IPS-15b (cell line): ENCODE measurements around the gene KARS1.
A peak's percentile ranks its signal among the peaks of the same experiment; 100 is the strongest.
"Not testable (repeated sequence)": the region's sequence is repeated elsewhere in the genome, so short reads cannot be mapped to it uniquely, and the experiment has no call there.

Source experiments
- H3K27me3 ChIP-seq: one replicate; pipeline ENCODE4 v1.6.1; 2013; ENCODE audit warnings: low read length; ENCODE audit not compliant: control insufficient read depth, insufficient read depth
- H3K36me3 ChIP-seq: one replicate; pipeline ENCODE4 v1.6.1; 2013; ENCODE audit warnings: low read length; ENCODE audit not compliant: control insufficient read depth, insufficient read depth
- H3K4me1 ChIP-seq: one replicate; pipeline ENCODE4 v1.6.1; 2013; ENCODE audit warnings: mild to moderate bottlenecking, low read length; ENCODE audit not compliant: control insufficient read depth, insufficient read depth
- H3K4me3 ChIP-seq: one replicate; pipeline ENCODE4 v1.5.1; 2013; ENCODE audit warnings: low read depth, low read length
- H3K9ac ChIP-seq: one replicate; pipeline ENCODE4 v1.6.1; 2013; ENCODE audit warnings: low read depth, mild to moderate bottlenecking, low read length
- H3K9me3 ChIP-seq: one replicate; pipeline ENCODE4 v1.6.1; 2013; ENCODE audit warnings: mild to moderate bottlenecking, low read length; ENCODE audit not compliant: control insufficient read depth, insufficient read depth

Gene KARS1

DNA sequence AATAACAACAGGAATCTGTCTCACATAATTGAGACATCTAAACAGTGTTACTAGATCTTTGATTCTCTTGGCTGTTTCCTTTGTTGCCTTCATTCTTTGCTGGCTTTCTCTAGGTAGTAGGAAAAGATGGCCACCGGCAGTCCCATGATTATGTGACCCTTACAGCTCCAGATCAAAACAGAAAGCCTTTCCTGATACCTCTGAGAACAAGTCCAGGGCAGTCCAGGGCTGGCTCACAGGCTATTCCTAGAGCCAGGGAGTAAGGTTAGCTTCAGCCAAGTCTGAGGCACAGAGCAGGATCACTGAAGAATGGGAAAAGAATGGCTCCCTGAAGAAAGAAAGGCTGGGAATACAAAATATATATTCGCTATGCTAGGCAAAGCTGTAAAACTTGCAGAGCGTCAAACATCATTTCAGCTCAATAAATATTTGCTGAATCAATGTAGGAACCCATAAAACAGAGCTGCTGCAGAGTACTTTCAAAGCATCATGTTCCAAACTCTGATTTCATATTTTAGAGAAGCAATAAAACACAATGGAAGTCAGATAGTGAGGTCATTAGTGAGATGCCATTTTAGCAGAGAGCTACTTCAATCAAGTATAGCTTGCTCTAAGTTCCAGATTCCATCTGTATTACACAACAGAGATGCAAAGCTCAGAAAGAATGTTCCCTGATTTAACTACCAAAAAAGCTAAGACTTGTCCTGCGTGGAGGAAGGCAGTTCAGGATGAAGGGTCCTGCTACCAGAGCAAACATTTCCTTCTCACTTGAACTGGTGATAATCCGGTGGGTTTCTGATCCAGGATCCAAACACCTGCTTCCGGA, 47.8 kb downstream of the KARS1 start:
- Histone ChIP-seq H3K9ac (no peak overlapping the region), H3K27me3 (no peaks in the 10 kb centered on the region), H3K36me3 (peaks cover 17% of the 10 kb centered on the region), H3K4me3 (no peak overlapping the region), H3K9me3 (no peaks in the 10 kb centered on the region), H3K4me1 (peaks cover 6% of the 10 kb centered on the region)

DNA sequence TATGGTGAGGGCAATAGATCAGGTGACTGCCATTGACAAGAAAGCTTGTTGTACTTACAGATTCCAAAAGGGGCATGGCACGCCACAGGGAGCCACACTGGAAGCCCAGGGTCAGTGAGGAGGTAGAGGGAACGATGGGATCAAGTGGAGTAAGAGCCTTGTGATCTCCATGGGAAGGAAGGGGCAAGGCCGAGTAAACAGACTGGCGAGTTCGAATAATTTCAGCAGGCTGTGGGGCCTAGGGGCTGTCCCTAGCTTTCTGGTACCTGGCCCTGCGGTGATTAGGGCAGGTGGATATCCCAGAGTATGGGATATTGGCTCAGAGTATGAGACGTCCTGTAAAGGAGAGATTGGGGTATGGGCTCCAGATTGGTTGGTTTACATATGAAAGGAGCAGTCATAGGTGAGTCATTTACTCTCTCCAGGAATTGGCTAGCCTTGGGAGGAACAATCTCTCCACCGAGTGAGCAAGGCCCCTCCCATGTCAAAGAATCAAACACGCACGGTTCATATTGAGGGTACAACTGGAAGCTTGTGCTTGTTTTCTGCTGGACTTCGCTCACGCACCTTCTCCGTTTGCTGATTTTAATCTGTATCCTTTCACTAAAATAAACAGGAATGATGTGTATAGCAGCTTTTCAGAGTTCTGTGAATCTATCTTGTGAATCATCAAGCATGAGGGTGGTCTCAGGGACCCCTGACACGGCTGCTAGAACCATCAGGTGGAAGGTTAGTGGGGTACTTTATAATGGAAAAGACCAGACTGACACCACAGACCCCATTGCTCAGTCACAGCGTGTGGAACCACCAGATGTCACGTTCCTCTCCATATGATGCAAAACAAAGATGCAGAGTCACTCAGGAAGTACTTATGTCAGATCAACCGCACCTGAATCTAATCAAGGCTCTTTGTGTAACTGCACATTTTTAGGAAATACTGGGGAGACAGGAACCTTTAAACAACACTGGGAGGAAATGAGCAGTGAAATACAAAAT, 53.3 kb downstream of the KARS1 start:
- H3K9me3 ChIP-seq: no peaks in the 10 kb centered on the region
- no peaks in the 10 kb centered on the region for H3K27me3 ChIP-seq
- H3K36me3 ChIP-seq: no peaks in the 10 kb centered on the region
- no peak overlapping the region for H3K9ac ChIP-seq
- H3K4me1 ChIP-seq: peaks cover 26% of the 10 kb centered on the region
- peak overlapping the region; percentile 38 for H3K4me3 ChIP-seq

GRCh38 chr16:75593308-75593707, 54.2 kb downstream of the KARS1 start:
- H3K27me3 ChIP-seq: no peaks in the 10 kb centered on the region
- H3K36me3 ChIP-seq: no peaks in the 10 kb centered on the region
- no peaks in the 10 kb centered on the region for H3K9me3 ChIP-seq
- peaks cover 26% of the 10 kb centered on the region for H3K4me1 ChIP-seq
- no peak overlapping the region for H3K4me3 ChIP-seq
- no peak overlapping the region for H3K9ac ChIP-seq

- H3K27me3 ChIP-seq, H3K4me3 ChIP-seq, H3K9ac ChIP-seq, H3K9me3 ChIP-seq, H3K36me3 ChIP-seq: not testable (repeated sequence)
- H3K4me1 ChIP-seq: peaks cover 26% of the 10 kb centered on the region
Measured at GRCh38 chr16:75591927-75592326, 55.5 kb downstream of the KARS1 start.

GRCh38 chr16:75590920-75591843, 56.3 kb downstream of the KARS1 start:
- H3K9me3 ChIP-seq: no peaks in the 10 kb centered on the region

DNA sequence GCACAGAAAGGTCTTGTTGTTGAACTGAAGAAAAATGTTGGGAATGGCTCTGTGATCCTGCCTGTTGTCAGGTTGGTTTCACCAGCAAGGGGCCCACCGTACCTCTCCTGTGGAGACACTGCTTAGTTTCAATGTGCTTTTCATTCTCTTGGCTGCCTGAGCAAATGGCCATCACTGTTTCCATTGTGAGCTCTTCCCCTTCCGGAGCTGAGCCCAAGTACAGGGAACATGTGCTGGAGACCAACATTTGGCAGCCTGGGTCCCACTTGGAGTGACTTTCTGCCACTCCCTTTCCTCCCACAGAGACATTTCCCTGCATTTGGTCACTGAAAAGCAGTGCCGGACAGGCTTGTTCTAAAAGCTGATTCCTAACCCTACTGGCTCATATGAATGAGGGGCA, 58.2 kb downstream of the KARS1 start:
- H3K9ac ChIP-seq: no peak overlapping the region

More at GRCh38 chr16:75590920-75591843, 56.3 kb downstream of the KARS1 start:
- H3K4me3 ChIP-seq: no peak overlapping the region
- peaks cover 26% of the 10 kb centered on the region for H3K4me1 ChIP-seq
- no peak overlapping the region for H3K9ac ChIP-seq
- H3K27me3 ChIP-seq: no peaks in the 10 kb centered on the region
- no peaks in the 10 kb centered on the region for H3K36me3 ChIP-seq

GRCh38 chr16:75588716-75589115, 58.7 kb downstream of the KARS1 start:
- Histone ChIP-seq H3K4me1 (peaks cover 14% of the 10 kb centered on the region), H3K9ac (no peak overlapping the region), H3K9me3 (no peaks in the 10 kb centered on the region), H3K4me3 (no peak overlapping the region), H3K27me3 (no peaks in the 10 kb centered on the region), H3K36me3 (no peaks in the 10 kb centered on the region)

More for the DNA sequence above, 58.2 kb downstream of the KARS1 start:
- H3K4me3 ChIP-seq: no peak overlapping the region
- no peaks in the 10 kb centered on the region for H3K27me3 ChIP-seq
- H3K4me1 ChIP-seq: peaks cover 16% of the 10 kb centered on the region
- H3K9me3 ChIP-seq: no peaks in the 10 kb centered on the region
- no peaks in the 10 kb centered on the region for H3K36me3 ChIP-seq

DNA sequence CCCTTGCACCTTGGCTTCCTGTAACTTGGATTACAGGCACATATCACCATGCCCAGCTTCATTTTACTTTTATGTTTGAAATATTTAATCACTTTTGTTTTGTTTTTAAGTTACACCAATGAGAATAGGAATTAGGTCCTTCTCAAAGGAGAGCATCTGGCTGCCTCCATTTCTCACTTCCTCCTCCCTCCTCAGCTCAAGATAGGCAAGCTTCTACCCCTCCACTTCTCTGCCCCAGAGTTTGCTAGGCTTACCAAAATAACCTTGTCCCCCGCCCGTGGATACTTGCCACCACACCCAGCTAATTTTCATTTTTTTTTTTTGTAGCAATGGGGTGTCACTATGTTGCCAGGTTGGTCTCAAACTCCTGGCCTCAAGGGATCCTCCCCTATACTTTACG, 63.4 kb downstream of the KARS1 start:
- H3K27me3 ChIP-seq: no peaks in the 10 kb centered on the region
- no peaks in the 10 kb centered on the region for H3K9me3 ChIP-seq
- H3K36me3 ChIP-seq: peaks cover under 1% of the 10 kb centered on the region

GRCh38 chr16:75579281-75579834, 68.1 kb downstream of the KARS1 start:
- H3K27me3 ChIP-seq: no peaks in the 10 kb centered on the region
- H3K4me1 ChIP-seq: peaks cover 11% of the 10 kb centered on the region
- peaks cover 14% of the 10 kb centered on the region for H3K36me3 ChIP-seq

More for the DNA sequence above, 63.4 kb downstream of the KARS1 start:
- Histone ChIP-seq H3K4me1 (no peaks in the 10 kb centered on the region), H3K9ac (no peak overlapping the region), H3K4me3 (no peak overlapping the region)

DNA sequence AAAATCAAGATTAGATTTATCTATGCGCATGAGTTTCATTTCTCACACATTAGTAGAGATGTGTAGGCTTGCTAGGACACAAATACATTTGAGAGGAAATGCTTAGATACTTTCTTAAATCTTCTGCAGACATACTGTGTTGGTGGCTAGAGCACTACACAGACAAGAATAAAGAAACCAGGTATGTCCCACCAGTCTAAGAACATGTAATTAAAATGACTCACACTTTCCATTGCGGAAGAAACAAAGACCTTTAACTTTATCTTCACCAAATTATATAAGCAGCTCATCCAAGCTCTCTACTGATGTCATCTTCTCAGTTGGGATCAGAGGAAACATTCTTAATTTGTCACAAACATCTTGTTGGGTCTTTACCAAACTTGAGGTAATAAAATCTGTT, 68.7 kb downstream of the KARS1 start:
- Histone ChIP-seq H3K4me3 (no peak overlapping the region), H3K9ac (no peak overlapping the region), H3K36me3 (peaks cover 18% of the 10 kb centered on the region), H3K27me3 (no peaks in the 10 kb centered on the region), H3K4me1 (peaks cover 11% of the 10 kb centered on the region), H3K9me3 (no peaks in the 10 kb centered on the region)

More at GRCh38 chr16:75579281-75579834, 68.1 kb downstream of the KARS1 start:
- Histone ChIP-seq H3K9ac (no peak overlapping the region), H3K9me3 (no peaks in the 10 kb centered on the region), H3K4me3 (no peak overlapping the region)

DNA sequence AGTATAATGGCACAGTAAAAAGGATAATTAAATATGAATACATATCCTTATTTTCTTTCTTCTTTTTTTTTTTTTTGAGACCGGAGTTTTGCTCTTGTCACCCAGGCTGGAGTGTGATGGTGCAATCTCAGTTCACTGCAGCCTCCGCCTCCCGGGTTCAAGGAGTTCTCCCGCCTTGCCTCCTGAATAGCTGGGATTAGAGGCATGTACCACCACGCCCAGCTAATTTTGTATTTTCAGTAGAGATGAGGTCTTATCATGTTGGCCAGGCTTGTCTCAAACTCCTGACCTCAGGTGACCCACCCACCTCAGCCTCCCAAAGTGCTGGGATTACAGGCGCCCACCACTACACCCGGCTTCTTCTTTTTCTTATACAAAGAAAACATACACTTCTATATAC, 69.3 kb downstream of the KARS1 start:
- Histone ChIP-seq H3K36me3 (peaks cover 22% of the 10 kb centered on the region), H3K27me3 (no peaks in the 10 kb centered on the region), H3K9ac (no peak overlapping the region), H3K9me3 (no peaks in the 10 kb centered on the region), H3K4me1 (peaks cover 11% of the 10 kb centered on the region), H3K4me3 (no peak overlapping the region)
